GM23338 (cell line): ENCODE measurements around the gene PNPLA8. TPM values are rescaled to one million over a fixed set of nuclear protein-coding genes. Genes with fewer than 3 reads are reported as not detected.

Experiments used
- ATAC-seq: fragments of 200-7000 bp; cut with Tn5 transposase; 3 replicates; pipeline ENCODE4 v1.9.1; 2020
- DNase-seq: peaks from one replicate; pipeline ENCODE4 v3.0.0-alpha.2; 2015; ENCODE audit warnings: low spot score
- H2AFZ ChIP-seq: fragments of 200-600 bp; sonication (generic); 2 replicates; pipeline ENCODE4 v1.8.0; 2016; ENCODE audit warnings: antibody characterized with exemption, mild to moderate bottlenecking, moderate library complexity
- H3F3A ChIP-seq: fragments of 200-600 bp; sonication (generic); replicated peaks from 2 replicates; pipeline ENCODE4 v1.8.0; 2017; ENCODE audit warnings: antibody characterized with exemption, mixed run types, low read depth
- H3K27ac ChIP-seq: fragments of 200-600 bp; sonication (generic); 2 replicates; pipeline ENCODE4 v1.6.1; 2016; ENCODE audit warnings: low read depth
- H3K27me3 ChIP-seq: fragments of 200-600 bp; sonication (generic); 2 replicates; pipeline ENCODE4 v1.8.0; 2016; ENCODE audit warnings: mild to moderate bottlenecking, mixed run types, moderate library complexity; ENCODE audit not compliant: insufficient read depth
- H3K36me3 ChIP-seq: fragments of 200-600 bp; sonication (generic); 2 replicates; pipeline ENCODE4 v1.8.0; 2016; ENCODE audit warnings: mild to moderate bottlenecking; ENCODE audit not compliant: insufficient read depth
- H3K4me1 ChIP-seq: fragments of 200-600 bp; sonication (generic); 2 replicates; pipeline ENCODE4 v1.8.0; 2016; ENCODE audit warnings: mild to moderate bottlenecking, moderate library complexity; ENCODE audit not compliant: insufficient read depth
- H3K4me2 ChIP-seq: fragments of 200-600 bp; sonication (generic); 2 replicates; pipeline ENCODE4 v1.7.1; 2017; ENCODE audit warnings: mixed run types
- H3K4me3 ChIP-seq: fragments of 200-600 bp; sonication (generic); 2 replicates; pipeline ENCODE4 v1.6.1; 2016; ENCODE audit warnings: mixed run types
- H3K79me2 ChIP-seq: fragments of 200-600 bp; sonication (generic); replicated peaks from 2 replicates; pipeline ENCODE4 v1.8.0; 2017; ENCODE audit warnings: mild to moderate bottlenecking; ENCODE audit not compliant: insufficient read depth
- H3K9me2 ChIP-seq: fragments of 200-600 bp; sonication (generic); 2 replicates; pipeline ENCODE4 v1.8.0; 2017; ENCODE audit not compliant: insufficient read depth
- H4K20me1 ChIP-seq: fragments of 200-600 bp; sonication (generic); replicated peaks from 2 replicates; pipeline ENCODE4 v1.8.0; 2017; ENCODE audit warnings: mild to moderate bottlenecking; ENCODE audit not compliant: insufficient read depth
- H3K27ac Mint-ChIP-seq: 2 replicates; pipeline ENCODE4 v1.8.0; 2020; ENCODE audit warnings: inconsistent platforms, mild to moderate bottlenecking, moderate library complexity, mixed read lengths
- H3K27me3 Mint-ChIP-seq: 3 replicates; pipeline ENCODE4 v1.8.0; 2022; ENCODE audit warnings: low read depth, mild to moderate bottlenecking, moderate library complexity, mixed read lengths, inconsistent platforms; ENCODE audit not compliant: insufficient read depth, poor library complexity
- H3K36me3 Mint-ChIP-seq: 3 replicates; pipeline ENCODE4 v1.8.0; 2021; ENCODE audit warnings: low read depth, mild to moderate bottlenecking, inconsistent platforms, moderate library complexity, mixed read lengths
- H3K4me1 Mint-ChIP-seq: 3 replicates; pipeline ENCODE4 v1.8.0; 2020; ENCODE audit warnings: mild to moderate bottlenecking, inconsistent platforms, mixed read lengths
- H3K4me3 Mint-ChIP-seq: 3 replicates; pipeline ENCODE4 v1.8.0; 2021; ENCODE audit warnings: moderate library complexity, mild to moderate bottlenecking, inconsistent platforms, mixed read lengths
- H3K9me3 Mint-ChIP-seq: 3 replicates; pipeline ENCODE4 v1.8.0; 2020; ENCODE audit warnings: moderate library complexity, mild to moderate bottlenecking, inconsistent platforms, mixed read lengths
- CREB1 ChIP-seq: fragments of 250-450 bp; sonication (Bioruptor Pico); IDR thresholded peaks from 2 replicates; pipeline ENCODE4 v1.5.0; 2020; ENCODE audit warnings: low read depth, mild to moderate bottlenecking, moderate library complexity
- ETS1 ChIP-seq: IDR thresholded peaks from 2 replicates; pipeline ENCODE4 v1.6.1; 2016; ENCODE audit warnings: antibody characterized with exemption
- EZH2 ChIP-seq: fragments of 200-600 bp; sonication (generic); IDR thresholded peaks from one replicate; pipeline ENCODE4 v1.8.0; 2017; ENCODE audit warnings: antibody characterized with exemption, mild to moderate bottlenecking, low read depth; ENCODE audit not compliant: unreplicated experiment
- EZH2phosphoT487 ChIP-seq: fragments of 200-600 bp; sonication (generic); IDR thresholded peaks from one replicate; pipeline ENCODE4 v1.8.1; 2018; ENCODE audit warnings: antibody characterized with exemption; ENCODE audit not compliant: unreplicated experiment
- JUNB ChIP-seq: IDR thresholded peaks from one replicate; pipeline ENCODE4 v1.6.1; 2016; ENCODE audit warnings: antibody characterized with exemption; ENCODE audit not compliant: unreplicated experiment
- NANOG ChIP-seq: IDR thresholded peaks from 2 replicates; pipeline ENCODE4 v1.6.1; 2016; ENCODE audit warnings: antibody characterized with exemption, borderline replicate concordance
- POLR2AphosphoS5 ChIP-seq: IDR thresholded peaks from 2 replicates; pipeline ENCODE4 v1.6.1; 2016; ENCODE audit warnings: antibody characterized with exemption, low read depth
- REST ChIP-seq: IDR thresholded peaks from one replicate; pipeline ENCODE4 v1.6.1; 2018; ENCODE audit warnings: antibody characterized with exemption; ENCODE audit not compliant: unreplicated experiment
- STAT1 ChIP-seq: IDR thresholded peaks from one replicate; pipeline ENCODE4 v1.6.1; 2016; ENCODE audit warnings: antibody characterized with exemption; ENCODE audit not compliant: unreplicated experiment
- ZNF114 ChIP-seq: fragments of 250-450 bp; sonication (Bioruptor Pico); IDR thresholded peaks from 2 replicates; pipeline ENCODE4 v1.5.0; 2020; ENCODE audit warnings: mild to moderate bottlenecking, moderate library complexity
- ZNF331 ChIP-seq: fragments of 250-450 bp; sonication (Bioruptor Pico); IDR thresholded peaks from 2 replicates; pipeline ENCODE4 v1.5.0; 2020; ENCODE audit warnings: low read depth, mild to moderate bottlenecking, moderate library complexity
- ZNF462 ChIP-seq: fragments of 250-450 bp; sonication (Bioruptor Pico); IDR thresholded peaks from 2 replicates; pipeline ENCODE4 v1.5.0; 2020; ENCODE audit warnings: mild to moderate bottlenecking, moderate library complexity
- polyA plus RNA-seq: library from polyadenylated mRNA; unstranded; fragments of >200 nt; fragmentation: Nextera tagmentation; extraction: Ambion mirVana; gene quantifications from 2 replicates; pipeline ENCODE4 v1.2.1, GENCODE V29; 2016
- total RNA-seq: library from RNA; depleted of rRNA; stranded (reverse); fragments of >200 nt; shearing (Covaris generic); gene quantifications from 2 replicates; pipeline ENCODE4 v1.2.3, GENCODE V29; 2014
- TF ChIP-seq, protein P1 (sequence below), 2 experiments: fragments of 200-600 bp in 1 of 2; sonication (generic) in 1 of 2; conservative IDR thresholded peaks; 2 replicates each; pipeline versions ENCODE4 v1.5.1 to v1.6.1; 2016 to 2017; ENCODE audit warnings: antibody characterized with exemption in 2 of 2, low read depth in 2 of 2, mild to moderate bottlenecking in 2 of 2, moderate library complexity in 1 of 2

PNPLA8 gene
- total and polyA plus RNA-seq, 2 experiments from 2014 or later, result 12.5 to 13.6 TPM

DNA sequence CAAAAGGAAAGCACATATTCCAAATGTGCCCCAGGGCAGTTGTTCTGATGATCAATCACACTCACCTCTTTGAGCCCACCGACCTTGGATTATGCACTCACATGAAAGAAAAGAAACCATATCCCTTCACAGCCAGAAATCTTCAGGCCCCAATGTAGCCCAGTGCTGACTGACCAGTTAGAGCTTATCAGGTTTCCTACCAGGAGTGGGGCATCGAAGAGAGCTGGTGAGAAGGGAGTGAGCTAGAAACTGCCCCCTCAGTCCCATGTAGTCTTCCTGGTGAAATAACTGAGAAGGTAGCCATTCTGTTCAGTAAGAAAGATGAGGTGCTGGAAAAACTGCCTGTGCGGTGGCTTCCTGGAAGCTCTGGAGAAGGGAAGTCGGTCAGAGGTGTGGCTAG is 101.9 kb downstream of the PNPLA8 start:
- Histone ChIP-seq H3K4me3 (no peak overlapping the region), H3K9me2 (no peaks in the 10 kb centered on the region), H4K20me1 (no peaks in the 10 kb centered on the region), H3K4me1 (no peaks in the 10 kb centered on the region), H2AFZ (no peak overlapping the region), H3K79me2 (no peaks in the 10 kb centered on the region), H3K27me3 (no peaks in the 10 kb centered on the region), H3F3A (no peaks in the 10 kb centered on the region), H3K27ac (no peak overlapping the region), H3K36me3 (no peaks in the 10 kb centered on the region), H3K4me2 (no peak overlapping the region)
- H3K27ac Mint-ChIP-seq, result no peak overlapping the region
- no peaks in the 10 kb centered on the region for H3K9me3 Mint-ChIP-seq
- H3K27me3 Mint-ChIP-seq, result no peaks in the 10 kb centered on the region
- ATAC-seq (no peak), DNase-seq (no peak)
- H3K4me3 Mint-ChIP-seq, result no peak overlapping the region
- no peaks in the 10 kb centered on the region for H3K36me3 Mint-ChIP-seq
- H3K4me1 Mint-ChIP-seq, result peaks cover 14% of the 10 kb centered on the region; the same call in 2 of the 3 replicates
- no peak for TF ChIP-seq ETS1
- TF ChIP-seq, protein P1, sequence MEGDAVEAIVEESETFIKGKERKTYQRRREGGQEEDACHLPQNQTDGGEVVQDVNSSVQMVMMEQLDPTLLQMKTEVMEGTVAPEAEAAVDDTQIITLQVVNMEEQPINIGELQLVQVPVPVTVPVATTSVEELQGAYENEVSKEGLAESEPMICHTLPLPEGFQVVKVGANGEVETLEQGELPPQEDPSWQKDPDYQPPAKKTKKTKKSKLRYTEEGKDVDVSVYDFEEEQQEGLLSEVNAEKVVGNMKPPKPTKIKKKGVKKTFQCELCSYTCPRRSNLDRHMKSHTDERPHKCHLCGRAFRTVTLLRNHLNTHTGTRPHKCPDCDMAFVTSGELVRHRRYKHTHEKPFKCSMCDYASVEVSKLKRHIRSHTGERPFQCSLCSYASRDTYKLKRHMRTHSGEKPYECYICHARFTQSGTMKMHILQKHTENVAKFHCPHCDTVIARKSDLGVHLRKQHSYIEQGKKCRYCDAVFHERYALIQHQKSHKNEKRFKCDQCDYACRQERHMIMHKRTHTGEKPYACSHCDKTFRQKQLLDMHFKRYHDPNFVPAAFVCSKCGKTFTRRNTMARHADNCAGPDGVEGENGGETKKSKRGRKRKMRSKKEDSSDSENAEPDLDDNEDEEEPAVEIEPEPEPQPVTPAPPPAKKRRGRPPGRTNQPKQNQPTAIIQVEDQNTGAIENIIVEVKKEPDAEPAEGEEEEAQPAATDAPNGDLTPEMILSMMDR (conservative IDR thresholded peaks at IDR 0.05; ENCODE audit: low read depth in 2 of 2), result no peak
- no peak for TF ChIP-seq REST
- TF ChIP-seq POLR2AphosphoS5, result no peak
- TF ChIP-seq JUNB, result no peak
- TF ChIP-seq EZH2phosphoT487, result no peak
- no peak for TF ChIP-seq STAT1
- no peak for TF ChIP-seq ZNF114
- no peak for TF ChIP-seq EZH2
- no peak for TF ChIP-seq NANOG
- TF ChIP-seq ZNF462 (CRISPR knock-in tag), result no peak
- no peak for TF ChIP-seq CREB1 (CRISPR knock-in tag)
- TF ChIP-seq ZNF331 (CRISPR knock-in tag), result no peak
